RPMI8226 (cell line): ENCODE measurements around the gene SEPTIN3.
A peak's percentile ranks its signal among the peaks of the same experiment; 100 is the strongest.

ENCODE experiments used
- DNase-seq: peaks from one replicate; pipeline ENCODE4 v3.0.0-alpha.2; 2015

The SEPTIN3 gene

GRCh38 chr22:41976070-41976901 lies 7.0 kb downstream of the SEPTIN3 start:
- peak; percentile 59 for DNase-seq

- no peak for DNase-seq
Measured at GRCh38 chr22:41976961-41977566, 7.8 kb downstream of the SEPTIN3 start.

GRCh38 chr22:41978732-41979131 lies 9.5 kb downstream of the SEPTIN3 start:
- DNase-seq = no peak

GRCh38 chr22:41979423-41980250 lies 10.4 kb downstream of the SEPTIN3 start:
- DNase-seq = peak; percentile 23

- no peak for DNase-seq
Measured at GRCh38 chr22:41982865-41983264, 13.6 kb downstream of the SEPTIN3 start.

- DNase-seq = no peak
Measured at GRCh38 chr22:41983513-41984405, 14.5 kb downstream of the SEPTIN3 start.

GRCh38 chr22:41987276-41987675 lies 18.0 kb downstream of the SEPTIN3 start:
- DNase-seq = no peak

- DNase-seq = no peak
Measured at GRCh38 chr22:41989246-41989645, 20.0 kb downstream of the SEPTIN3 start.

- no peak for DNase-seq
Measured at GRCh38 chr22:41991111-41991510, 21.9 kb downstream of the SEPTIN3 start.

- no peak for DNase-seq
Measured at GRCh38 chr22:41992496-41992895, 23.3 kb downstream of the SEPTIN3 start.

- no peak for DNase-seq
Measured at GRCh38 chr22:41995211-41995610, 26.0 kb downstream of the SEPTIN3 start.

GRCh38 chr22:41996826-41997225 lies 27.6 kb downstream of the SEPTIN3 start:
- no peak for DNase-seq

- DNase-seq = peak; percentile 91
Measured at GRCh38 chr22:41998361-41999261, 29.4 kb downstream of the SEPTIN3 start, which contains the start of gene WBP2NL. Gene WBP2NL, plus strand, starts transcription at chr22:41998788. Its CDS starts 31 bp downstream, at chr22:41998819.

GRCh38 chr22:42000466-42000865 lies 31.2 kb downstream of the SEPTIN3 start:
- DNase-seq = no peak

GRCh38 chr22:42001121-42001520 lies 31.9 kb downstream of the SEPTIN3 start:
- no peak for DNase-seq

GRCh38 chr22:42001706-42002105 lies 32.5 kb downstream of the SEPTIN3 start:
- no peak for DNase-seq

GRCh38 chr22:42007922-42008321 lies 38.7 kb downstream of the SEPTIN3 start:
- no peak for DNase-seq

- no peak for DNase-seq
Measured at GRCh38 chr22:42010778-42011177, 41.5 kb downstream of the SEPTIN3 start.

GRCh38 chr22:42013385-42013784 lies 44.1 kb downstream of the SEPTIN3 start:
- DNase-seq = no peak

- DNase-seq = no peak
Measured at GRCh38 chr22:42016111-42016510, 46.9 kb downstream of the SEPTIN3 start.

- no peak for DNase-seq
Measured at GRCh38 chr22:42018224-42018623, 49.0 kb downstream of the SEPTIN3 start.
